Activated T-cell treated with anti-CD3 and anti-CD28 coated beads for 1 hour (primary cell): ENCODE measurements around the gene CACNA1D.

Experiments
- DNase-seq: peaks from one replicate; pipeline ENCODE4 v3.0.0-alpha.2; 2020; ENCODE audit warnings: low read depth

CACNA1D gene

DNA sequence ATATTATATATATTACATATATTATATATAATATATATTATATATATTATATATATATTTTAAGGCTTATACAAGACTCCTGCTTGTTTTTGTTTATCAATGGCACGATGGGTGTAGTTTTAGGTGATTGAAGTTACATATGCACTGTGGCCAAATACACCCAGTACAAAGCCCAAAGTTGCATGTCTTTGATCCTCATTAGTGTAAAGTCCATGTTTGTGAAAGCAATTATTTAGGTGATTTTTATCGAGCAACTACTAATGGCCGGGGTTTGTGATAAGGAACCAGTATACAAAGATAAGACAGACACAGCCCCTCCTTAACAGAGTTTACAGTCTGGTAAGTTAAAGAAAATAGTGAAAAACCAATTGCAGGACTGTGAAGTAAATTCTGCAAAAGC lies 197.5 kb downstream of the CACNA1D start:
- no peak for DNase-seq

DNA sequence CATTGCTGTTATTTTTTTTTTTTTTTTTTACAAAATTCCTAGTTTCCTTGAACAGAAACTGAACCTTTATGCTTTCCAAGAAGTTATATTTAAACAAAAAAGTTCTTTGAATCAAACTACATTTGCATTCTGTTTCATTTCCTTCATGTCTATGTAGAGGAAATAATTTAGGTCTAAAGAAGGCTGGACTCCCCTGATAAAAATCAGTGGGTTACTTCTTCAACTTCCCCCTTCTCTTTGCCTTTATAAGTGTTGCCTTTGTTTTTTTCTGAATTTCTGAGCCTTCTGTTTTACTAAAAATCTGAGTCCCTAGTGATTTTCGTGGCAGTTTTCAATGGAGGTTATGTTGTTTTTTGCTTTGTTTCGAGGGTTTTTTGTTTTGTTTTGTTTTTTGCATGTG lies 199.0 kb downstream of the CACNA1D start:
- DNase-seq, result no peak

DNA sequence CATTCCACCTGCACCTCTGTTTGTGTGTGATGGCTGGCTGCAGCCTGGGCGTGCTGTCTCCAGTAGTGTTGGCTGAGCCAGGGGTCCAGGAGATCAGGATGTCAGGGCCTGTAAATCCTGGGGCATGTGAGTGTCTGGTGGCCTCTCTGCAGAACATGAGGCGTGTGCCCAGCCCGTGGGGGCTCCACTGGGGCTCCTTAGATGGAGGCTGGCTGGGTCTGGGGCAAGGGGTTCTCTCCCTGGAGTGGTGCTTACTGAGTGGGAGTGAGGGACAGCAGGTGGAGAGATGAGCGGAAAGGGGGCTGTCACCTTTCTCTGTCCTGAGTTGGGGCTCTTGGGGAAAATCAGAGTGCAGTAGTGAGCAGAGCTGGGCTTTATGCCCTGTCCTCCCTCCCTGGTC lies 199.6 kb downstream of the CACNA1D start:
- DNase-seq, result no peak

DNA sequence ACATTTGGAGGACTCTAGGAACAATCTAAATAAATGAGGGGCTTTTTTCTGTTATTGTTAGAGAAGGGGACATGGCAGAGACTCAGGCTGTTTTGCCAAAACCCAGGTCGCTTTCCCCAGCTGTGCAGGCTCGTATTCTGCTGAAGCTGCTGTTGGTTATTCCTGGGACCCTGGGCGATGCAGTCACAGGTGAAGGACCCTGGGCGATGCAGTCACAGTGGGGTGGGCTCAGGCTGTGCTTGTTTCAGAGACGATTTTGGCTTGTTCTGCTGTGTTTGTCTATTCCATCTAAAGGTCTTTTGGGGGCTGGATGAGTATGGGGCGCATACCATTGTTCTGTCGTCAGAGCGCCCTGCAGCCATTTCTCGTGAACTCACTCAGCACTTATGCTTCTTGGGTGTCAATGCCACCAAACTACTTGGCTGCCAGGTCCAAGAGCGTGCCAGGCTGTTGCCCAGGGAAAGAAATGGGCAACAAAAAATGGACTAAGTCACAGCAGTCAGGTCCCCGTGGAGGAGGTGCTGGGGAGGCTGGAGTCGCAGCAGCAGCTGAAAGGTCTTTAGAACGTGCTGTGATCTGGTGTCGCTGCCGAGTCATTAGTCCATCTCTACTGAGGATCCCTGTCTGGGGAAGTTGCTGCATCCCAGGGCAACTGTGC lies 200.4 kb downstream of the CACNA1D start:
- no peak for DNase-seq

DNA sequence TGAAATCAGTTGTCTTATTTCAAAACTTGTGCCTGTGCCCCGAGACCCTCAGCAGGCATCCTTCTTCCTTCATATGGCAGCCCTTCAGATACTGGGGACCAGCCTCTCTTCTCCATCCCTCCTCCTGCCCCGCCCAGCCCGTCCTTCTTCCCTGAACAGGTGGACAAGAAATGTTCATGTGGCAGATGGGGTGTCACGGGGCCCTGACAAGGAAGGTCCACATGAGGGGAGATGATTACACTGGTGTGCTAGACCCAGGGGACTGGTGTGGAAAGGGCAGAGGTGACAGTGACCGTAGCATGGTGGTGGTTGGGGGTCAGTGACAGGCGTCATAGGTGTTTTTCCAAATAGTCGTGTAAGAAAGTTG lies 200.9 kb downstream of the CACNA1D start:
- DNase-seq, result no peak

DNA sequence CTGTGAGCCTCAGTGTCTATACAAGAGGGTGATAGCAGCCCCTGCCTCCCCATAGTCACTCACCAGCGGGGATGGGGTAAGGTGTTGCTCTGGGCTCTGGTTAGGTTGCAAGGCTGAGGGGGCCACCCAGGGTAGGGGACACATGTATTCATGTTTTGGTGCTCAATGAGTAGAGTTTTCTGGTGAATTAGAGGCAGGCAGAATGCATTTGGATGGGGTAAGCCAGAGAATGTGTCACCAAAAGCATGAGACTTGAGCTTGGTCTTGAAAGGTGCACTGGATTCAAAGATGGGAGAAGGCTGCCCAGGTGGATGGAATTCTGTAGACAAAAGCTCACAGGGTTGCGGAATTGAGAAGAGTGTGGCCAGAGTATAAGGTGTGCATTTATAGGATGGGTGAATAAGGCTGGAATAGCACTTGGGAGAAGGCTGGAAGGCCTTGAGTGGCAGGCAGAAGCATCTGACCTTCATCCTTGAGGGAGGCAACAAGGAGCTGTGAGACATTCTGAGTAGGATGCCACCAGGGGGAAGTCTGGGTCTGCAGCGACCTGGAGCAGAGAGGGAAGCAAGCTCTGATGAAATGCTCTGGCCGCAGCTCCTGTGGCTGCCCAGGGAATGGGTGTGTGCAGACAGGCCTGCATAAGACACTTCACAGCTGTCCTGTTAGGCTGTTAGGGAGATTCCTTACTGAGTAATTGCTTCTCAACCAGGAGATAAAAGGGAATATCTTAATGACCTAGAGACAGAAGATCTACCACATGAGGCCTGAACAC lies 202.2 kb downstream of the CACNA1D start:
- DNase-seq, result no peak

DNA sequence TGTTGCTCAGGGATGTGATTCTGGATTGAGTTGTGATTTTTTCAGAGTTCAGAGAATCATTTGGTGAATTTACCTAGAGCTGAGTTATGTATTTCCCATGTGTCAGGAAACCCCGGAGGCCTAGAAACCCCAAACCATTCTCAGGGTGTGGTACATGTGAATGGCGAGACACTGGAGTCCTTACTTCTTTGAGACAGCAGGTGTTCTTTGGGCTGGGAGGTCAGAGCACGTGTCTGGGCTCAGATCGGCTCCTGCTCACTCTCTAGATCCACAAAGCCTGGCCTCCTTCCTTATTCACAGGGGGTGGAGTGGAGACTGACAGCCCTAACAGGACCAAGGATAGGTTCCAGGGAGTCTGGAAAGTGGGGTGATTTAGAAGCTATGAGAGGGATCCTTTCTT lies 206.0 kb downstream of the CACNA1D start:
- DNase-seq, result no peak

DNA sequence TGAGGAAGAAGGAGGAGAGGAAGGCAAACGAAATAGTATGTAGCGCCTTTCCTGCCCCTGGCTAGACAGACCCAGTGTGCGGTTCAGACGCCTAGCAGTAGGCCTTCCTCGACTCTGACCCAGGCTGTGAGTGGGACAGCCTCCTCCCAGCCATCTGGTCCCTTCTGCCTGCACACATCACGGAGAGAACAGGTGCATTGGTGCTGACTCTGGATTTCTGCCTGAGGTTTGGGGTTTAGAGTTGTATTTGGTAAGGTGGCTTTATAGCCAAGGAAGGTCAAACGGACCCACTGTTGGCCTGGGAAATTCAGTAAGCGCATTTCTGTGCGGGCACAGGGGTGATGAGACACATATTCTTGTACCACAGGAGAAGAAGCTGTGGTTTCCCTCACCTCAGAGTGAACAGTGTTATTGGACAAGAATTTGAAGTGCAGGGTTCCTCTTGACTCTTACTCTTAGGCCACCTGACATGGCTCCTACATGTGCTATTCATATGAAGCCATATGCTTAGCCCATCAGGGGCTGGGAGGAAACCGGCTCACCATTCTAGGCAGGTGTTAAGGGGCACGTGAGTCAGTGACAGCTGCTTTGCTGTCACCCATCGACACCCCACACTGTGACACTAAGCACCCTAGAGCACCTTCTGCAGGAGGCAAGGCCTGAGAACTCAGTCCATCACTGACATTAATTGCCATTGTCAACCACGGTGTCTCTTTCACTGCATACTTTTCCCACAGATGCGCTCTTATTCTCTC lies 208.5 kb downstream of the CACNA1D start:
- no peak for DNase-seq

DNA sequence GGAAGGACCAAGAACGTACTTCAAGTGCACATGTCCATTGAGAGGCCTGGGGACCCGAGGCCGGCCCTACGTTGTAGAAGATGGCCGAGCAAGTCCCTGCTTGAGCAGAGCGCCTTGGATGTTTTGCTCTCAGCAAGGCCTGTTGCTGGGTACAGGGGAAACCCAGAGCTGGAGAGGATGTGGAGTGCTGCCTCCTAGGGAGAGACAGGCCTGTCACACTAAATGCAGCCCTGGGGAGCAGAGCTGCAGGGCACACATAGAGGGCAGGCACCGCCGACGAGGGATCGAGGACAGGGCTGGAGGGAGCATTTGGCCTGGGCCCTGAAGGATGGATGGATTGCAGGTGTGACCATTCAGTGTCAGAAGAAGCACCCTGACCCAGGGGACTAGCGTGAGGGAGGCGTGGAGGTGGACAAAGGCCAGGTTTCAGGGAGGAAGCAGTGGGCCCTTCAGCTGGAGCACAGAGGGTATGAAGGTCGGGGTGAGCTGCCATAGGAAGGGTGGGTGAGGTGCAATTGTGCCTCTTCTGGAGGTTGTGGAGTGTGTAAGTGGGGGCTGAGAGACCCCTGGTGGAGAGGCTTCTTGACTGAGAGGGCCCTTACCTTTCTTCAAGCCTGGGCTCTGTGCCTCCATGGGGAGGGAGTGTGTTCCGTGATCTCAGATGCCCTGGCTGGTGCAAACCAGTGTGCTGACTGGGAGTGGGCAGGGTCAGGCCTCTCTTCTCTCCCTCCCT lies 209.4 kb downstream of the CACNA1D start:
- no peak for DNase-seq

DNA sequence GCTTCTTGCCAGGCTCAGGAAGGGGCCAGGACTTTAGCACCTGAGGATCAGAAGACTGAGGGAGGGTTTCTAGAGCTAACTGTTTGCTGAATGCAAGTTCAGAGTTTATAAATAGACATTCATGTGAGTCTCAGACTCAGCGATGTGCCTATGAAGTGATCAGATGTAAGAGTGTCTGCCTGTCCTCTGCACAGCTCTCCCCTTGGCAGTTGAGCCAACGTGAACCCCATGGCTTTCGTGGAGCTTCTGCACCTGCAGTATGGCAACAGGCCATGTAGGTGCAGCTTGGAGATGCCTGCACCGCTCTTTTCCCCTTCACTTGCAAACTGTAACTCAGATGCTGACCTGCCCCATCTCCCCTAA lies 209.9 kb downstream of the CACNA1D start:
- no peak for DNase-seq

DNA sequence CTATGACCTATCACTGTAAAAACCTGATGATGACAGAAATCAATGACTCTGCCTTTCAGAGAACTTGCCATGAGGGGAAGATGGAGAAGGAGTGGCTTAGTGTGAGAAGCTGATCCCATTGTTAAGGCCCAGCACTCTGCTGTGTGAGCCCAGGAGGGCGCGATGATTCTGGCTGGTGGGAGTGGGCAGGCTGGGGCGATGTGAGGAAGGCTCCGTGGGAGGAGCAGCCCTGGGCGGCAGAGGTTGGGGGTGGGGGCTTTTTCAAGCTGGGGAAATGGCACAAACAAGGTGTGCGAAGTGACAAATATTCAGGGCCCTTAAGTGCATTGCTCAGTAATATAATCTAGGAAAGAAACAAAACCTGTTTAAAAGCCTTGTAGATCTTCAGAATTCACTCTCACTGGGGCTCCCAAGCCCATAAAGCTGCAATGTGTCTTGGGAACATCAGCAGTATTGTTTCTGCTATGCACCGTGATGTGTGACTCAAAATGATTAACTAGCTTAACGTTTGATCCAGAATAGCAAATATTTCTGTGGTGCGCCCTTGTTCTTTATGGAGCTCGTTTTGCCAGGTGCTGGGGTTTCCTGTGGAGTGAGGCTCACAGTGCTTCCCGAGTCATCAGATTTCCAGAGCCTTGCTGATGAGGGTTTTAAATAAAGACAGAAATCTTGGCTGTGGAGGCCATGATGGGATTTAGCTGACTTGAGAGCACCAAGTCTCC lies 210.8 kb downstream of the CACNA1D start:
- DNase-seq, result no peak

DNA sequence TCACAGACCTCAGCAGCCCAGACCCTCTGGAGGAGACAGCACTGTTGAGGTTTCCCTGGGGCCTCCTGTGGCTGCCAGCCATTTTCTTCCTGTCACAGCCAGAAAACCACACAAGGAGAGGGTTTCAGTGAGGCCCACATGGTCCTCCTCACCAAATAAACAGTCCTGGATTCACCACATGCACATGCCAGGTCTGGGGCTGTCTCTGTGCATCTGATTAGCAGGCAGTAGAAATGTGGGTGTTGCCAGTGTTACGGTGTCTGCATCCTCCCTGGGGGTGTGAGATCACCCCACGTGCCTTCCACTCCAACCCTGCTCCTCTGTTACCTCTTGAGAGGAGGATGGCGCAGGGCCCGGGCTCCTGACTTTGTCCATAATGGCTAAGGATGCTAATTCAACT lies 211.4 kb downstream of the CACNA1D start:
- DNase-seq, result no peak

DNA sequence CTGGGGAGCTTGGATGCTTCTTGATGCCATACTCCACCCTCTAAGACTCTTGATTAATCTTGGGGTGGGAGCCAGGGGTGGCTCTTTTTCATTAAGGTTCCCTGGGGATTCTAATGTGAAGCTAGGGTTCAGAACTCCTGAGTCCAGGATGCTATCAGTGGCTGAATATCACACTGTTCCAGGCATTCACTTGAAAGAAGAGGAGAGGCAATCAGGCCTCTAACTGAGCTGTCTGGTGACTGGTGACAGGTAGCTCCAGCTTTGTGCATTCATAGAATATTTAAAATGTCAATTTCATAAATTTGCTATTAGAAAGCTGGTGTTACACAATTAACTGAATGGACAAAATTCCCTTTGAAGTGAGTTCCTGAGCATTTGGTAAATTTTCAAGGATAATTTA lies 212.8 kb downstream of the CACNA1D start:
- DNase-seq, result no peak

DNA sequence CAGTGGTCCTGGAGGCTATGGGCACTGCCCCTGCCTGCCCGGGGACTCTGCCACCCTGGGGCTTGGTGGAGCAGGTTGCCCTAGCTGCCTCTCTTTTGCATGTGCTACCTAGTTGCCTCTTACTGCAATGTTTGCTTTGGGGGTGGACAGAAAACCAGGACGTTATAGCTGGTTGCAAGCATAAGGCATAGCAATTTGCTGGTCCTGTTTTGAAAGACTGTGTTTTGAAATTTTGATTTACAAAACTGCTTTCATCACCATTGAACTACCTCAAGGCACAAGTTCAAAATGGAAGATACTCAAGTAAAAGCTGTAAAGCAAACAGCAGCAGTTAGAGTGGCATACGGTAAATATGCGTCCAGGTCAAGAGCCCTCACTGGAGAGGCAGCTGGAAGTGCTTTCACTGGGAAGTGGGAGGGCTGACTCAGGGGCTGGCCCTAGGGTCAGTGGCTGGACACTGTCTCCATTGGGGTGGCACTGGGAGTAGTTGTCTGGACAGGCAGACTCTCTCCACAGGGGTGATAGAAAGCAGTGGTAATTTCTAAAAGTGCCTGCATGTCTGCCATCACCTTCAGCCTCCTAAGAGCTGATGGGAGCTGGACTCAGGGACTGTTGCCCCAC lies 213.7 kb downstream of the CACNA1D start:
- DNase-seq, result no peak

DNA sequence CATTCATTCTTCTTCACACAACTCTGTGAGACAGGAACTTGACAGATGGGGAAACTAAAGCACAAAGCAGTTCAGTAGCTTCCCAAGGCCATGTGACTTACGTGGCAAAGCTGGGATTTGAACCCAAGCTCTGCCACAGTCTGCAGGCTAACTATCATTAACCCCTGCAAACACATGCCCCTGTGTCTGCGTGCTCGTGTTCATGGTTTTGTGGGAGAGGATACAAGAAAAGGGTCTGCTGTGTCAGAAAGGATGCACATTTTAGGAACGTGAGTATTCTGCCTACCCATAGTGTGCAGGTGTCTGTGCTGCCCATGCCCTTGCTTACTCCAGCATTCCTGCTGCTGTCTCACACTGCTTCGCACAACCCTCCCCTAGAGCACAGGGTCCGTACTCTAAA lies 214.8 kb downstream of the CACNA1D start:
- no peak for DNase-seq

DNA sequence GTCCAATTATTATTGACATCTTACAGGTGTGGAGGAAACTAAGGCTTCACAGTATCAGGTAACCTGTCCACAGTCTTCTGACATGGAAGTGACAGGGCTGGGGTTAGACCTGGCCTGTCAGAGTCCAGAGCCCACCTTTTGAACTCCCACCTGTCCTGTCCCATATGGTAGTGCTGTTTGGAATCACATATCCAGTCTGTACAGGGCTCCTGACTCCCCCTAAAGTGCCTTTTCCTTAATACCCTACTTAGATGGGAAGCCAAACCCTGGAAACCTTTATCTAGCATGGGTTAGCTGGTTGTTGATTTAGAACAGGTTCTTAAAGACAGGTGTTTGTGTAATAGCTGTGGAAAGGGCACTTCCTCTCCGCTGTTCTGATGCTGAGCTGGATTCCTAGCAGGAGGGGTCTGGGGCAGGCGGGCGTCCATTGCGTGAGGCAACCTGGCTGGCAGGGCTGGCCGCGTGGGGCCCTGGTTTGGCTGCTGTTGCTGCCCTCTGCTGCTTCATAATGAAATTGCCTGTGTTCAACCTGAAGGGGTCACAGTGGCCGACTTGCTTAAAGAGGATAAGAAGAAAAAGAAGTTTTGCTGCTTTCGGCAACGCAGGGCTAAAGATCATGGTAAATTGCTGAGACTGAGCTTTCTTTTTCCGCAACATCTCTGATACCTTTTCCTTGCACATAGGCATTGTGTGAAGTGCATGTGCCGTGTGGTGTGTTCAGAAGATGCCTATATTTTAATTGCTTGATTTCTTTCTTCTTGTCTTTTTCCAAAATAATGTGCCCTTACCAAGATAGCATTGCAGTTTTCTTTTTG lies 215.7 kb downstream of the CACNA1D start:
- peak; percentile 29 for DNase-seq

DNA sequence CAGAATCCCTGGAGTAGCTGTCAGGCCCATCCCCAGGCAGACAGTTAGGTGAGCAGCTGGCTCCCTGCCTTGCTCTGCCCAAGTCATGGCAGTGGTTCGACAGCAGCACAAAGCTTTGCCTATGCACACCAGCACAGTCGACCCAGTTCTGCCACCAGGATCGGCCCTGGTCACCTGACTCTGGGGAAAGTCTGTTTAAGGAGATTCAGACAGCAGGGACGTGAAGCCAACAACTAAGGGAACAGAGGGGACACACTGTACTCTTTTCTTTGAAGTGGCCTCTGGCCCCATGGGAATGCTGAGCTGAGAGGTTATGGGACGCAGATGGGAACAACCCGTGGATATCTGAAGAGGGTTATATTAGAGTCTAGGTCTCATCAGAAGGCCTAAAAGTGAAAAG lies 217.0 kb downstream of the CACNA1D start:
- no peak for DNase-seq

DNA sequence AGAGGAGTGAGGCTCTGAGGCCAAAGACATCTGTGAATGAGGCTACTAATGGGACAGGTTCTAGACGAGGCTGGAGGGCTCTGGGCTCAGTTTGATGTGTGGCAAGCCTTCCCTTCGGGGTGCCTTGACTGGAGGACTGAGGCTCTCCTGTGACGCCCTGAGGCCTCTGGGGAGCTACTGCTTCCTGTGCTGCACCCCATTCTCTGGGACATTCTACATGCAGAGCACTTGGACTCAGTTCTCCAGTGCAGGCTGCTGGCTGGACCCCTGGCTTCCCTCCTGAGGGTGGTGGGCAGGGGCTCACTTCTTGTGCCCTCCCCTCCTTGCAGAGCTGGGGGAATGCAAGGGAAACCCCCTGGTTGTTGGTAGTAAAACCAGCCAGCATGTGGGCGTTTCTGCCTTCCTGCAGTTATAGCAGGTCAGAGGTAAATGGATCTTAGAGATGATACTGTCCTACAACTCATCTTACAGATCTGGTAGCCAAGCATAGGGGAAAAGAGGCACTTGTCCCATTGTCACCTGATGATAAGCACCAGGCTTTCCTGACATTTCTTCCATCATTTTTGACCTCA lies 218.5 kb downstream of the CACNA1D start:
- no peak for DNase-seq

DNA sequence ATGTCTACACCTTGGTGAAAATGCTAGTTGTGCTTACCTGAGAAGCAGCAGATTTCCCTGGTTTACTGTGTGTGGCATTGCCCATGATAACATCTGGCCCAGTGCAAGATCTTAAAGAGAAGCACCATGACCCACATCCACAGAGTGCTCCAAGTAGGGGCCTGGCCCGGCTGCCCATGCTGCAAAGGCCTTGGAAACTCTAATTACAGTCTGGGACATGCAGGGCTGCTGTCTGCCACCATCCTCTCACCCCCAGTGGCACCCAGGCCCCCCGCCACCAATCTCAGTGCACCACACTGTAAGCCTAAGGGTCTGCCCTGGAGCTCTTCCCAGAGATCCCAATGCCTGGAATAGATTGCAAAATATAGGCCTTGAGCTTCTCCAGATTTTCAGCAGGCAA lies 219.2 kb downstream of the CACNA1D start:
- no peak for DNase-seq

DNA sequence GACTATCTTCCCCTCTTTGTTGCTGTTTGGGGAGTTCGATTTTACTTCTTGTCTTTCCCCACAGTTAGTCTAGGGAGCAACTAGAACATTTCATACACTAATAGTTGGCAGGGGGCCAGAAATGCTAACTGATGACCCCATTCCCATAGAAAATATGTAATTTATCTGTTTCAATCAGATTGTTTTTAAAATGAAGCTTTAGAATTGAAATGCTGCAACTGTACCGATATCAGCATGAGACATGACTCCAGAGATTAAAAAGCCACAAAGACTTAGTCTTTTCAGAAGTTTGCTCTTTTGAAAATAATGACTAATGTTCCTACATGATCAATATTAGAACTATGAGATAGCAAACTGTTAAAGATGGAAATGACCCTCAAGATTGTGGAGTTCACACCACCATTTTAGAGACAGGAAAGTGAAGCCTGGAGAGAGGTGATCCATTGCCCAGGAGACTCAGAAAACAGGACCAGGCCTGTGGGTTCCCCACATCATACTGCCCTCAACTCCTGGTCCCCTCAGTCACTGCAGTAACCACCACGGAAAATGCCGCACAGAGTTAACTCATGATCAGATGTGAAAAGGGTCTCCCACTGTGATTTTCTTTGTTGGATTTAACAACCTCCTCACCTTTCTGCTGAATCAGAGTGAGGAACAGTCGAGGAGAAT lies 221.5 kb downstream of the CACNA1D start:
- DNase-seq, result no peak
